GM23338 (cell line): ENCODE measurements around the gene SFT2D3. TPM values are rescaled to one million over a fixed set of nuclear protein-coding genes. Genes with fewer than 3 reads are reported as not detected.

Experiments used
- ATAC-seq: fragments of 200-7000 bp; cut with Tn5 transposase; 3 replicates; pipeline ENCODE4 v1.9.1; 2020
- DNase-seq: peaks from one replicate; pipeline ENCODE4 v3.0.0-alpha.2; 2015; ENCODE audit warnings: low spot score
- H2AFZ ChIP-seq: fragments of 200-600 bp; sonication (generic); 2 replicates; pipeline ENCODE4 v1.8.0; 2016; ENCODE audit warnings: antibody characterized with exemption, mild to moderate bottlenecking, moderate library complexity
- H3F3A ChIP-seq: fragments of 200-600 bp; sonication (generic); replicated peaks from 2 replicates; pipeline ENCODE4 v1.8.0; 2017; ENCODE audit warnings: antibody characterized with exemption, mixed run types, low read depth
- H3K27ac ChIP-seq: fragments of 200-600 bp; sonication (generic); 2 replicates; pipeline ENCODE4 v1.6.1; 2016; ENCODE audit warnings: low read depth
- H3K27me3 ChIP-seq: fragments of 200-600 bp; sonication (generic); 2 replicates; pipeline ENCODE4 v1.8.0; 2016; ENCODE audit warnings: mild to moderate bottlenecking, mixed run types, moderate library complexity; ENCODE audit not compliant: insufficient read depth
- H3K36me3 ChIP-seq: fragments of 200-600 bp; sonication (generic); 2 replicates; pipeline ENCODE4 v1.8.0; 2016; ENCODE audit warnings: mild to moderate bottlenecking; ENCODE audit not compliant: insufficient read depth
- H3K4me1 ChIP-seq: fragments of 200-600 bp; sonication (generic); 2 replicates; pipeline ENCODE4 v1.8.0; 2016; ENCODE audit warnings: mild to moderate bottlenecking, moderate library complexity; ENCODE audit not compliant: insufficient read depth
- H3K4me2 ChIP-seq: fragments of 200-600 bp; sonication (generic); 2 replicates; pipeline ENCODE4 v1.7.1; 2017; ENCODE audit warnings: mixed run types
- H3K4me3 ChIP-seq: fragments of 200-600 bp; sonication (generic); 2 replicates; pipeline ENCODE4 v1.6.1; 2016; ENCODE audit warnings: mixed run types
- H3K79me2 ChIP-seq: fragments of 200-600 bp; sonication (generic); replicated peaks from 2 replicates; pipeline ENCODE4 v1.8.0; 2017; ENCODE audit warnings: mild to moderate bottlenecking; ENCODE audit not compliant: insufficient read depth
- H3K9me2 ChIP-seq: fragments of 200-600 bp; sonication (generic); 2 replicates; pipeline ENCODE4 v1.8.0; 2017; ENCODE audit not compliant: insufficient read depth
- H4K20me1 ChIP-seq: fragments of 200-600 bp; sonication (generic); replicated peaks from 2 replicates; pipeline ENCODE4 v1.8.0; 2017; ENCODE audit warnings: mild to moderate bottlenecking; ENCODE audit not compliant: insufficient read depth
- H3K27ac Mint-ChIP-seq: 2 replicates; pipeline ENCODE4 v1.8.0; 2020; ENCODE audit warnings: inconsistent platforms, mild to moderate bottlenecking, moderate library complexity, mixed read lengths
- H3K27me3 Mint-ChIP-seq: 3 replicates; pipeline ENCODE4 v1.8.0; 2022; ENCODE audit warnings: low read depth, mild to moderate bottlenecking, moderate library complexity, mixed read lengths, inconsistent platforms; ENCODE audit not compliant: insufficient read depth, poor library complexity
- H3K36me3 Mint-ChIP-seq: 3 replicates; pipeline ENCODE4 v1.8.0; 2021; ENCODE audit warnings: low read depth, mild to moderate bottlenecking, inconsistent platforms, moderate library complexity, mixed read lengths
- H3K4me1 Mint-ChIP-seq: 3 replicates; pipeline ENCODE4 v1.8.0; 2020; ENCODE audit warnings: mild to moderate bottlenecking, inconsistent platforms, mixed read lengths
- H3K4me3 Mint-ChIP-seq: 3 replicates; pipeline ENCODE4 v1.8.0; 2021; ENCODE audit warnings: moderate library complexity, mild to moderate bottlenecking, inconsistent platforms, mixed read lengths
- H3K9me3 Mint-ChIP-seq: 3 replicates; pipeline ENCODE4 v1.8.0; 2020; ENCODE audit warnings: moderate library complexity, mild to moderate bottlenecking, inconsistent platforms, mixed read lengths
- CREB1 ChIP-seq: fragments of 250-450 bp; sonication (Bioruptor Pico); IDR thresholded peaks from 2 replicates; pipeline ENCODE4 v1.5.0; 2020; ENCODE audit warnings: low read depth, mild to moderate bottlenecking, moderate library complexity
- EZH2 ChIP-seq: fragments of 200-600 bp; sonication (generic); IDR thresholded peaks from one replicate; pipeline ENCODE4 v1.8.0; 2017; ENCODE audit warnings: antibody characterized with exemption, mild to moderate bottlenecking, low read depth; ENCODE audit not compliant: unreplicated experiment
- EZH2phosphoT487 ChIP-seq: fragments of 200-600 bp; sonication (generic); IDR thresholded peaks from one replicate; pipeline ENCODE4 v1.8.1; 2018; ENCODE audit warnings: antibody characterized with exemption; ENCODE audit not compliant: unreplicated experiment
- JUNB ChIP-seq: IDR thresholded peaks from one replicate; pipeline ENCODE4 v1.6.1; 2016; ENCODE audit warnings: antibody characterized with exemption; ENCODE audit not compliant: unreplicated experiment
- NANOG ChIP-seq: IDR thresholded peaks from 2 replicates; pipeline ENCODE4 v1.6.1; 2016; ENCODE audit warnings: antibody characterized with exemption, borderline replicate concordance
- POLR2AphosphoS5 ChIP-seq: IDR thresholded peaks from 2 replicates; pipeline ENCODE4 v1.6.1; 2016; ENCODE audit warnings: antibody characterized with exemption, low read depth
- STAT1 ChIP-seq: IDR thresholded peaks from one replicate; pipeline ENCODE4 v1.6.1; 2016; ENCODE audit warnings: antibody characterized with exemption; ENCODE audit not compliant: unreplicated experiment
- ZNF114 ChIP-seq: fragments of 250-450 bp; sonication (Bioruptor Pico); IDR thresholded peaks from 2 replicates; pipeline ENCODE4 v1.5.0; 2020; ENCODE audit warnings: mild to moderate bottlenecking, moderate library complexity
- ZNF331 ChIP-seq: fragments of 250-450 bp; sonication (Bioruptor Pico); IDR thresholded peaks from 2 replicates; pipeline ENCODE4 v1.5.0; 2020; ENCODE audit warnings: low read depth, mild to moderate bottlenecking, moderate library complexity
- polyA plus RNA-seq: library from polyadenylated mRNA; unstranded; fragments of >200 nt; fragmentation: Nextera tagmentation; extraction: Ambion mirVana; gene quantifications from 2 replicates; pipeline ENCODE4 v1.2.1, GENCODE V29; 2016
- total RNA-seq: library from RNA; depleted of rRNA; stranded (reverse); fragments of >200 nt; shearing (Covaris generic); gene quantifications from 2 replicates; pipeline ENCODE4 v1.2.3, GENCODE V29; 2014
- TF ChIP-seq, protein P1 (sequence below): fragments of 250-450 bp; sonication (Bioruptor Pico); IDR thresholded peaks from 2 replicates; pipeline ENCODE4 v1.5.0; 2020; ENCODE audit warnings: mild to moderate bottlenecking, moderate library complexity
- TF ChIP-seq, protein P2 (sequence below): IDR thresholded peaks from one replicate; pipeline ENCODE4 v1.6.1; 2018; ENCODE audit warnings: antibody characterized with exemption; ENCODE audit not compliant: unreplicated experiment
- TF ChIP-seq, protein P3 (sequence below): IDR thresholded peaks from 2 replicates; pipeline ENCODE4 v1.6.1; 2016; ENCODE audit warnings: antibody characterized with exemption
- TF ChIP-seq, protein P4 (sequence below), 2 experiments: fragments of 200-600 bp in 1 of 2; sonication (generic) in 1 of 2; conservative IDR thresholded peaks; 2 replicates each; pipeline versions ENCODE4 v1.5.1 to v1.6.1; 2016 to 2017; ENCODE audit warnings: antibody characterized with exemption in 2 of 2, low read depth in 2 of 2, mild to moderate bottlenecking in 2 of 2, moderate library complexity in 1 of 2

Gene SFT2D3
- total and polyA plus RNA-seq, 2 experiments from 2014 or later, result 13.7 TPM; not detected in 1

DNA sequence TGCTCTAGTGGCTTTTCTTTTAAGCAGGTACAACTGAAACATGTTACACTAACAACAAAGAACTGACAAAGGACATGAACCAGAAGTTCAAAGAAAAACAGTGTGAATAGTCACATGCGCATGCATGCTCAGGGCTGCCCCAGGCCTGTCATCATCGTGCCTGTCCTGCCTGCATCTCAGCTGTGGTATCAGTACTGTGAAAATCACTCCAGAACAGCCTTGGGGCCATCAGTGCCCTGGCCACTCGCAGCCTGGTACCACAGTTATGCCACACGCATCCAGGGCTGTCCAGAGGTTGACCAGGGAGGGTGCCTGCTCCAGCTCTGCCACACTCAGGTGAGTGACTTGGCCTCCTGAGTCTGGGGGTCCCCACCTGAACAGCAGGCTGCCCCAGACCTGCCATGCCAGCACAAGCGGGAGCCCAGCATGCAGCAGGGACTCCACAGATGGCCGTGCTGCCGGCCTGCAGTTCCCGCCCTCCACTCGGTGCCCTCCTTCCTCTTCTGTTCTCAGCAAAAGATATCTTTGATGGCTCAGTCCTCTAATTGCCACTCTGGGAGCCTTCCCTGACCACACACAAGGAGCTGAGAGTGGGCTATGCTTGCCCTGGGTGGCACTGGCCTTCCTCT, 38.2 kb upstream of the SFT2D3 start:
- Histone ChIP-seq H3K4me3 (no peak overlapping the region), H4K20me1 (no peaks in the 10 kb centered on the region), H3K36me3 (no peaks in the 10 kb centered on the region), H3K4me2 (no peak overlapping the region), H3K9me2 (no peaks in the 10 kb centered on the region), H2AFZ (no peak overlapping the region), H3K27ac (no peak overlapping the region), H3K4me1 (no peaks in the 10 kb centered on the region), H3K27me3 (peaks cover 38% of the 10 kb centered on the region), H3K79me2 (no peaks in the 10 kb centered on the region), H3F3A (no peaks in the 10 kb centered on the region)
- H3K4me3 Mint-ChIP-seq, result no peak overlapping the region
- ATAC-seq (no peak), DNase-seq (no peak)
- H3K27ac Mint-ChIP-seq, result no peak overlapping the region
- TF ChIP-seq, protein P1, sequence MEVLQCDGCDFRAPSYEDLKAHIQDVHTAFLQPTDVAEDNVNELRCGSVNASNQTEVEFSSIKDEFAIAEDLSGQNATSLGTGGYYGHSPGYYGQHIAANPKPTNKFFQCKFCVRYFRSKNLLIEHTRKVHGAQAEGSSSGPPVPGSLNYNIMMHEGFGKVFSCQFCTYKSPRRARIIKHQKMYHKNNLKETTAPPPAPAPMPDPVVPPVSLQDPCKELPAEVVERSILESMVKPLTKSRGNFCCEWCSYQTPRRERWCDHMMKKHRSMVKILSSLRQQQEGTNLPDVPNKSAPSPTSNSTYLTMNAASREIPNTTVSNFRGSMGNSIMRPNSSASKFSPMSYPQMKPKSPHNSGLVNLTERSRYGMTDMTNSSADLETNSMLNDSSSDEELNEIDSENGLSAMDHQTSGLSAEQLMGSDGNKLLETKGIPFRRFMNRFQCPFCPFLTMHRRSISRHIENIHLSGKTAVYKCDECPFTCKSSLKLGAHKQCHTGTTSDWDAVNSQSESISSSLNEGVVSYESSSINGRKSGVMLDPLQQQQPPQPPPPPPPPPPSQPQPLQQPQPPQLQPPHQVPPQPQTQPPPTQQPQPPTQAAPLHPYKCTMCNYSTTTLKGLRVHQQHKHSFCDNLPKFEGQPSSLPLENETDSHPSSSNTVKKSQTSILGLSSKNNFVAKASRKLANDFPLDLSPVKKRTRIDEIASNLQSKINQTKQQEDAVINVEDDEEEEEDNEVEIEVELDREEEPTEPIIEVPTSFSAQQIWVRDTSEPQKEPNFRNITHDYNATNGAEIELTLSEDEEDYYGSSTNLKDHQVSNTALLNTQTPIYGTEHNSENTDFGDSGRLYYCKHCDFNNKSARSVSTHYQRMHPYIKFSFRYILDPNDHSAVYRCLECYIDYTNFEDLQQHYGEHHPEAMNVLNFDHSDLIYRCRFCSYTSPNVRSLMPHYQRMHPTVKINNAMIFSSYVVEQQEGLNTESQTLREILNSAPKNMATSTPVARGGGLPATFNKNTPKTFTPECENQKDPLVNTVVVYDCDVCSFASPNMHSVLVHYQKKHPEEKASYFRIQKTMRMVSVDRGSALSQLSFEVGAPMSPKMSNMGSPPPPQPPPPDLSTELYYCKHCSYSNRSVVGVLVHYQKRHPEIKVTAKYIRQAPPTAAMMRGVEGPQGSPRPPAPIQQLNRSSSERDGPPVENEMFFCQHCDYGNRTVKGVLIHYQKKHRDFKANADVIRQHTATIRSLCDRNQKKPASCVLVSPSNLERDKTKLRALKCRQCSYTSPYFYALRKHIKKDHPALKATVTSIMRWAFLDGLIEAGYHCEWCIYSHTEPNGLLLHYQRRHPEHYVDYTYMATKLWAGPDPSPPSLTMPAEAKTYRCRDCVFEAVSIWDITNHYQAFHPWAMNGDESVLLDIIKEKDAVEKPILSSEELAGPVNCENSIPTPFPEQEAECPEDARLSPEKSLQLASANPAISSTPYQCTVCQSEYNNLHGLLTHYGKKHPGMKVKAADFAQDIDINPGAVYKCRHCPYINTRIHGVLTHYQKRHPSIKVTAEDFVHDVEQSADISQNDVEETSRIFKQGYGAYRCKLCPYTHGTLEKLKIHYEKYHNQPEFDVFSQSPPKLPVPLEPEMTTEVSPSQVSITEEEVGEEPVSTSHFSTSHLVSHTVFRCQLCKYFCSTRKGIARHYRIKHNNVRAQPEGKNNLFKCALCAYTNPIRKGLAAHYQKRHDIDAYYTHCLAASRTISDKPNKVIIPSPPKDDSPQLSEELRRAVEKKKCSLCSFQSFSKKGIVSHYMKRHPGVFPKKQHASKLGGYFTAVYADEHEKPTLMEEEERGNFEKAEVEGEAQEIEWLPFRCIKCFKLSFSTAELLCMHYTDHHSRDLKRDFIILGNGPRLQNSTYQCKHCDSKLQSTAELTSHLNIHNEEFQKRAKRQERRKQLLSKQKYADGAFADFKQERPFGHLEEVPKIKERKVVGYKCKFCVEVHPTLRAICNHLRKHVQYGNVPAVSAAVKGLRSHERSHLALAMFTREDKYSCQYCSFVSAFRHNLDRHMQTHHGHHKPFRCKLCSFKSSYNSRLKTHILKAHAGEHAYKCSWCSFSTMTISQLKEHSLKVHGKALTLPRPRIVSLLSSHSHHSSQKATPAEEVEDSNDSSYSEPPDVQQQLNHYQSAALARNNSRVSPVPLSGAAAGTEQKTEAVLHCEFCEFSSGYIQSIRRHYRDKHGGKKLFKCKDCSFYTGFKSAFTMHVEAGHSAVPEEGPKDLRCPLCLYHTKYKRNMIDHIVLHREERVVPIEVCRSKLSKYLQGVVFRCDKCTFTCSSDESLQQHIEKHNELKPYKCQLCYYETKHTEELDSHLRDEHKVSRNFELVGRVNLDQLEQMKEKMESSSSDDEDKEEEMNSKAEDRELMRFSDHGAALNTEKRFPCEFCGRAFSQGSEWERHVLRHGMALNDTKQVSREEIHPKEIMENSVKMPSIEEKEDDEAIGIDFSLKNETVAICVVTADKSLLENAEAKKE (CRISPR knock-in tag), result no peak
- no peak for TF ChIP-seq ZNF114 (CRISPR knock-in tag)
- TF ChIP-seq POLR2AphosphoS5, result no peak
- TF ChIP-seq ZNF331 (CRISPR knock-in tag), result no peak
- TF ChIP-seq, protein P2, sequence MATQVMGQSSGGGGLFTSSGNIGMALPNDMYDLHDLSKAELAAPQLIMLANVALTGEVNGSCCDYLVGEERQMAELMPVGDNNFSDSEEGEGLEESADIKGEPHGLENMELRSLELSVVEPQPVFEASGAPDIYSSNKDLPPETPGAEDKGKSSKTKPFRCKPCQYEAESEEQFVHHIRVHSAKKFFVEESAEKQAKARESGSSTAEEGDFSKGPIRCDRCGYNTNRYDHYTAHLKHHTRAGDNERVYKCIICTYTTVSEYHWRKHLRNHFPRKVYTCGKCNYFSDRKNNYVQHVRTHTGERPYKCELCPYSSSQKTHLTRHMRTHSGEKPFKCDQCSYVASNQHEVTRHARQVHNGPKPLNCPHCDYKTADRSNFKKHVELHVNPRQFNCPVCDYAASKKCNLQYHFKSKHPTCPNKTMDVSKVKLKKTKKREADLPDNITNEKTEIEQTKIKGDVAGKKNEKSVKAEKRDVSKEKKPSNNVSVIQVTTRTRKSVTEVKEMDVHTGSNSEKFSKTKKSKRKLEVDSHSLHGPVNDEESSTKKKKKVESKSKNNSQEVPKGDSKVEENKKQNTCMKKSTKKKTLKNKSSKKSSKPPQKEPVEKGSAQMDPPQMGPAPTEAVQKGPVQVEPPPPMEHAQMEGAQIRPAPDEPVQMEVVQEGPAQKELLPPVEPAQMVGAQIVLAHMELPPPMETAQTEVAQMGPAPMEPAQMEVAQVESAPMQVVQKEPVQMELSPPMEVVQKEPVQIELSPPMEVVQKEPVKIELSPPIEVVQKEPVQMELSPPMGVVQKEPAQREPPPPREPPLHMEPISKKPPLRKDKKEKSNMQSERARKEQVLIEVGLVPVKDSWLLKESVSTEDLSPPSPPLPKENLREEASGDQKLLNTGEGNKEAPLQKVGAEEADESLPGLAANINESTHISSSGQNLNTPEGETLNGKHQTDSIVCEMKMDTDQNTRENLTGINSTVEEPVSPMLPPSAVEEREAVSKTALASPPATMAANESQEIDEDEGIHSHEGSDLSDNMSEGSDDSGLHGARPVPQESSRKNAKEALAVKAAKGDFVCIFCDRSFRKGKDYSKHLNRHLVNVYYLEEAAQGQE, result no peak
- TF ChIP-seq, protein P3, sequence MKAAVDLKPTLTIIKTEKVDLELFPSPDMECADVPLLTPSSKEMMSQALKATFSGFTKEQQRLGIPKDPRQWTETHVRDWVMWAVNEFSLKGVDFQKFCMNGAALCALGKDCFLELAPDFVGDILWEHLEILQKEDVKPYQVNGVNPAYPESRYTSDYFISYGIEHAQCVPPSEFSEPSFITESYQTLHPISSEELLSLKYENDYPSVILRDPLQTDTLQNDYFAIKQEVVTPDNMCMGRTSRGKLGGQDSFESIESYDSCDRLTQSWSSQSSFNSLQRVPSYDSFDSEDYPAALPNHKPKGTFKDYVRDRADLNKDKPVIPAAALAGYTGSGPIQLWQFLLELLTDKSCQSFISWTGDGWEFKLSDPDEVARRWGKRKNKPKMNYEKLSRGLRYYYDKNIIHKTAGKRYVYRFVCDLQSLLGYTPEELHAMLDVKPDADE, result no peak
- TF ChIP-seq, protein P4, sequence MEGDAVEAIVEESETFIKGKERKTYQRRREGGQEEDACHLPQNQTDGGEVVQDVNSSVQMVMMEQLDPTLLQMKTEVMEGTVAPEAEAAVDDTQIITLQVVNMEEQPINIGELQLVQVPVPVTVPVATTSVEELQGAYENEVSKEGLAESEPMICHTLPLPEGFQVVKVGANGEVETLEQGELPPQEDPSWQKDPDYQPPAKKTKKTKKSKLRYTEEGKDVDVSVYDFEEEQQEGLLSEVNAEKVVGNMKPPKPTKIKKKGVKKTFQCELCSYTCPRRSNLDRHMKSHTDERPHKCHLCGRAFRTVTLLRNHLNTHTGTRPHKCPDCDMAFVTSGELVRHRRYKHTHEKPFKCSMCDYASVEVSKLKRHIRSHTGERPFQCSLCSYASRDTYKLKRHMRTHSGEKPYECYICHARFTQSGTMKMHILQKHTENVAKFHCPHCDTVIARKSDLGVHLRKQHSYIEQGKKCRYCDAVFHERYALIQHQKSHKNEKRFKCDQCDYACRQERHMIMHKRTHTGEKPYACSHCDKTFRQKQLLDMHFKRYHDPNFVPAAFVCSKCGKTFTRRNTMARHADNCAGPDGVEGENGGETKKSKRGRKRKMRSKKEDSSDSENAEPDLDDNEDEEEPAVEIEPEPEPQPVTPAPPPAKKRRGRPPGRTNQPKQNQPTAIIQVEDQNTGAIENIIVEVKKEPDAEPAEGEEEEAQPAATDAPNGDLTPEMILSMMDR (conservative IDR thresholded peaks at IDR 0.05; ENCODE audit: low read depth in 2 of 2), result no peak
- no peak for TF ChIP-seq EZH2
- no peak for TF ChIP-seq CREB1 (CRISPR knock-in tag)
- no peak for TF ChIP-seq JUNB
- TF ChIP-seq EZH2phosphoT487, result no peak
- no peak for TF ChIP-seq NANOG
- no peak for TF ChIP-seq STAT1
- peaks cover 29% of the 10 kb centered on the region for H3K27me3 Mint-ChIP-seq
- H3K4me1 Mint-ChIP-seq, result peaks cover 4% of the 10 kb centered on the region; the same call in 2 of the 3 replicates
- no peaks in the 10 kb centered on the region; the same call in 2 of the 3 replicates for H3K36me3 Mint-ChIP-seq
- H3K9me3 Mint-ChIP-seq, result no peaks in the 10 kb centered on the region
